GM23248 (cell line): ENCODE measurements around the gene PKP3.

Source experiments
- EZH2 ChIP-seq: fragments of 200-600 bp; sonication (generic); IDR thresholded peaks from 2 replicates; pipeline ENCODE4 v1.6.1; 2018; ENCODE audit warnings: antibody characterized with exemption, mild to moderate bottlenecking; ENCODE audit not compliant: insufficient read depth, poor library complexity, severe bottlenecking
- EZH2phosphoT487 ChIP-seq: fragments of 200-600 bp; sonication (generic); IDR thresholded peaks from 2 replicates; pipeline ENCODE4 v1.6.1; 2018; ENCODE audit warnings: antibody characterized with exemption, moderate library complexity, mild to moderate bottlenecking, low read depth; ENCODE audit not compliant: insufficient read depth

DNA sequence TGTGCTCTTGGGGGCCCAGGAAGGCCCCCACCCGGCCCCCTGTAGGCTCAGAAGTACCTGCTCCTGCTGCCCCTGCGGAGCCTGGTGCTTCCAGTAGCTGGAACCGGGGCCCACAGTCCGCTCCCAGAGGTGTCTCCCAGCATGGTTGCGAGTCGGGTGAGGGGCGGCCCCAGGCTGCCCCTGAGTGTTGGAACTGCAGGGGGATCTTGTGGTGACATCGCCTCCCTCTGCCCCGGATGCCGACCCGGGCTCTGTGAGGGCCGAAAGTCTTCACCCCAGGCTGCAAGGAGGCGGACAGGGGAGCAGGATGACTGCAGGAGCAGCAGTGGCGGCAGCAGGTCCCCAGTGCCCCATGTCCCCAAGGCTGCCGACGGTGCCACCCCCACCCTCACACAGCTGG, 9.5 kb upstream of the PKP3 start:
- no peak for TF ChIP-seq EZH2phosphoT487
- TF ChIP-seq EZH2: no peak
